Psoas muscle (tissue), 8 donors: ENCODE measurements around the gene GANC. TPM values are rescaled to one million over a fixed set of nuclear protein-coding genes. Genes with fewer than 3 reads are reported as not detected.

Source experiments
- ATAC-seq, 4 donors: fragments of 200-7000 bp; cut with Tn5 transposase; one replicate each; pipeline ENCODE4 v1.9.1; 2020; ENCODE audit warnings: moderate library complexity in 3 of 4, mild to moderate bottlenecking in 2 of 4
- DNase-seq, 2 donors: peaks; one replicate each; pipeline ENCODE4 v3.0.0-alpha.2; 2020
- H3K27ac ChIP-seq: fragments of 200-600 bp; one replicate; pipeline ENCODE4 v1.8.0; 2022
- H3K27me3 ChIP-seq, 3 donors: fragments of 200-600 bp in 1 of 3; one replicate each; pipeline versions ENCODE4 v1.6.1 to v1.8.0; 2013 to 2022; ENCODE audit warnings: low read length in 2 of 3, mild to moderate bottlenecking in 2 of 3, moderate library complexity in 1 of 3; ENCODE audit not compliant: insufficient read depth in 3 of 3
- H3K36me3 ChIP-seq, 2 donors: fragments of 200-600 bp in 1 of 2; one replicate each; pipeline versions ENCODE4 v1.6.1 to v1.8.0; 2013 to 2022; ENCODE audit warnings: low read depth in 1 of 2, mild to moderate bottlenecking in 1 of 2, moderate library complexity in 1 of 2; ENCODE audit not compliant: insufficient read depth in 1 of 2
- H3K4me1 ChIP-seq: fragments of 200-600 bp; one replicate; pipeline ENCODE4 v1.8.0; 2022
- H3K4me3 ChIP-seq: fragments of 200-600 bp; one replicate; pipeline ENCODE4 v1.8.0; 2022; ENCODE audit warnings: mild to moderate bottlenecking
- H3K9me3 ChIP-seq: fragments of 200-600 bp; one replicate; pipeline ENCODE4 v1.8.0; 2022
- WGBS, 3 donors: extraction: QIAGEN DNeasy Blood & Tissue Kit; methylation state at CpG; one replicate each; pipeline versions ENCODE4 v1.1.6 to v1.1.7; 2013; 5-methylcytosine and 5-hydroxymethylcytosine counted together
- intact Hi-C, 2 donors: fragments of 100-400 bp; cut with DNase I; formaldehyde crosslinking; loops; one replicate each; pipeline versions ENCODE4 v1.11.0 to v1.14.2; 2022
- polyA plus RNA-seq, 3 donors: library from polyadenylated mRNA; stranded (reverse); fragments of 200-250 nt; gene quantifications; one replicate each; pipeline ENCODE4 v1.2.3, GENCODE V29; 2013
- total RNA-seq, 4 donors: library from RNA; stranded (reverse); fragmentation: NEBNext Ultra II Directional in 2 of 4; extraction: Animal tissue kit (Norgen Biotek cat#: 25700) in 2 of 4; gene quantifications; one replicate each; pipeline versions ENCODE4 v1.2.1 to v1.2.4, GENCODE V29; 2021 to 2023
- TF ChIP-seq, protein P1 (sequence below): fragments of 200-600 bp; IDR thresholded peaks from one replicate; pipeline ENCODE4 v1.8.0; 2022; ENCODE audit warnings: antibody characterized with exemption
- donor health status: healthy with polysubstance abuse.
- donor health status: DM: no; HTN: no; CAD: no; lungs with moderate emphysema.
- donor health status: Bipolar disorder and iron deficiency.
- donor health status: healthy.
- donor health status: DM: yes; HTN: yes; CAD: no.
- donor health status: DM: no; HTN: no; CAD: no.
- donor health status: DM: no; HTN: no; CAD: no.
- donor health status: DM: yes; HTN: yes; CAD: no.

GANC gene
- total and polyA plus RNA-seq, 7 donors = 4.9 to 37.7 (median 20.3) TPM

DNA sequence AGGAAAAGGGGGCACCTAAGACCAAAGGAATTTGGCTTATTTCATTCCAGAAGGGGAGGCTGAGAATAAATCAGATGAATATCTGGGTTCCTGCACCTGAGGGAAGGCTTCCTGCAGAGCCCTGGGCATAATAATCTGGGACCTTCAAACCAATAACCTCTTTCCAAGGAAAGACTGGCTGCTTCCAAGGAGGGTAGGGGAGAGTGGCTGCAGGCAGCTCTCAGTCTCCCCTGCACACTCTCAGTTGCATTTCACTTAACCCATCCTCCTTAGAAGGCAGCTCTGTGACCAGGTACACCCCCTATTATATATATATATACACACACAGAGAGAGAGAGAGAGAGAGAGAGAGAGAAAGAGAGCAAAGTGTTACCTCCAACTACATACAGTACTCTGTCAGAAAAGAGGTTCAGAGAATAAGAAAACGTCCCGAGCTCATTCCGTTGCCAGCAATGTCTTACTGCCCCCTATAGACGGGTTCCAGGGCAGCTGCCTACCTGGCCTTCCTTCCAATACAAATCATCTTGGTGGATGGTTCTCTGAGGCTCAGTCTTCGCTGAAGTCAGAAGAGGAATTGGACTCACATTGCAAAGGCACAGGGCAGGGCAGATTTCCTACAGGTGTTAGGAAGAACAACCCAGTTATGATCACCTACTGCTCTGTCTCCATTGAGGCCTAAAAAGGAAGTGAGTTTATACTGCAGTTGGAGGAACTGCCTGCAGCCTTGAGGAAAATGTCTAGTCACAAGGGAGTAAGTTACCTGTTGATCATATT is 112.4 kb downstream of the GANC start:
- H3K27ac ChIP-seq = peak overlapping the region; percentile 96
- 20 to 24% (median 22%) methylated on average over 5 of the region's 5 CpGs for WGBS, 3 donors
- intact Hi-C loops = loop anchor here (1.0 to 5.0 kb wide), 4 partner anchors 58 to 113 kb away; partner anchors contain the start of genes GANC (in 2 of the 2) and TMEM87A (in 2 of the 2)

GRCh38 chr15:42385980-42386700 is 113.1 kb downstream of the GANC start:
- TF ChIP-seq, protein P1, sequence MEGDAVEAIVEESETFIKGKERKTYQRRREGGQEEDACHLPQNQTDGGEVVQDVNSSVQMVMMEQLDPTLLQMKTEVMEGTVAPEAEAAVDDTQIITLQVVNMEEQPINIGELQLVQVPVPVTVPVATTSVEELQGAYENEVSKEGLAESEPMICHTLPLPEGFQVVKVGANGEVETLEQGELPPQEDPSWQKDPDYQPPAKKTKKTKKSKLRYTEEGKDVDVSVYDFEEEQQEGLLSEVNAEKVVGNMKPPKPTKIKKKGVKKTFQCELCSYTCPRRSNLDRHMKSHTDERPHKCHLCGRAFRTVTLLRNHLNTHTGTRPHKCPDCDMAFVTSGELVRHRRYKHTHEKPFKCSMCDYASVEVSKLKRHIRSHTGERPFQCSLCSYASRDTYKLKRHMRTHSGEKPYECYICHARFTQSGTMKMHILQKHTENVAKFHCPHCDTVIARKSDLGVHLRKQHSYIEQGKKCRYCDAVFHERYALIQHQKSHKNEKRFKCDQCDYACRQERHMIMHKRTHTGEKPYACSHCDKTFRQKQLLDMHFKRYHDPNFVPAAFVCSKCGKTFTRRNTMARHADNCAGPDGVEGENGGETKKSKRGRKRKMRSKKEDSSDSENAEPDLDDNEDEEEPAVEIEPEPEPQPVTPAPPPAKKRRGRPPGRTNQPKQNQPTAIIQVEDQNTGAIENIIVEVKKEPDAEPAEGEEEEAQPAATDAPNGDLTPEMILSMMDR = no peak
- Histone ChIP-seq H3K27me3 (no peaks in the 10 kb centered on the region), H3K4me1 (peaks cover 40% of the 10 kb centered on the region), H3K27ac (peak overlapping the region; percentile 96), H3K36me3 (peaks cover 0 to 45% of the 10 kb centered on the region in 2 donors), H3K9me3 (no peaks in the 10 kb centered on the region), H3K4me3 (peak overlapping the region; percentile 17)
- 44 to 58% (median 49%) methylated on average over 12 of the region's 12 CpGs for WGBS, 3 donors
- DNase-seq (no peak), ATAC-seq (peak; percentile 79 to 91 (median 89))
- intact Hi-C loops = loop anchor here (1.0 to 5.0 kb wide), 6 partner anchors 25 to 114 kb away; partner anchors contain the start of genes GANC (in 2 of the 2) and TMEM87A (in 2 of the 2)

More for the DNA sequence above, 112.4 kb downstream of the GANC start:
- peak overlapping the region; percentile 17 for H3K4me3 ChIP-seq
- no peak for DNase-seq
- no peaks in the 10 kb centered on the region for H3K27me3 ChIP-seq
- H3K4me1 ChIP-seq = peaks cover 46% of the 10 kb centered on the region
- peaks cover 0 to 38% of the 10 kb centered on the region in 2 donors for H3K36me3 ChIP-seq
- ATAC-seq = peak; percentile 73 to 82 (median 78)
- H3K9me3 ChIP-seq = no peaks in the 10 kb centered on the region
- TF ChIP-seq, protein P1 = peak; percentile 66

DNA sequence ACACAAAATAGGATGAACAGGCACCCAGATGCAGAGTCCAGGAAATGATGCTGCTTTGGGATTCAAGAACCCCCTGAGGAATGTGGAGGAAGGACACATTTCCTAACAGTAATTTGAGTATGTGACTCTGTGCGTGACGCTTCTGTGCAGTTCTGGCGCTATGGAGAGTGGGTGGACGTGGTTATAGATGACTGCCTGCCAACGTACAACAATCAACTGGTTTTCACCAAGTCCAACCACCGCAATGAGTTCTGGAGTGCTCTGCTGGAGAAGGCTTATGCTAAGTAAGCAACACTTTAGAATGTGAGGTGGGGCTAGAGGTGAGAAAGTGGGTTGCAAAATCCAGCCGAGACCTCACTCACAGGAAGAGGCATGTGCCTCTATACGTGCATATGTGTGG is 114.6 kb downstream of the GANC start:
- Histone ChIP-seq H3K9me3 (no peaks in the 10 kb centered on the region), H3K4me1 (peaks cover 36% of the 10 kb centered on the region), H3K36me3 (peaks cover 0 to 60% of the 10 kb centered on the region in 2 donors), H3K27ac (peak overlapping the region; percentile 96), H3K4me3 (no peak overlapping the region), H3K27me3 (no peaks in the 10 kb centered on the region)
- 55 to 65% (median 58%) methylated on average over 8 of the region's 8 CpGs for WGBS, 3 donors
- ATAC-seq (peak in 2 of 4 donors; percentile 2 to 21), DNase-seq (no peak)
- intact Hi-C loops = loop anchor here (2.0 to 5.0 kb wide), 4 partner anchors 37 to 115 kb away; partner anchors contain the start of genes GANC (in 1 of the 2) and TMEM87A (in 1 of the 2)
- TF ChIP-seq, protein P1 = no peak

DNA sequence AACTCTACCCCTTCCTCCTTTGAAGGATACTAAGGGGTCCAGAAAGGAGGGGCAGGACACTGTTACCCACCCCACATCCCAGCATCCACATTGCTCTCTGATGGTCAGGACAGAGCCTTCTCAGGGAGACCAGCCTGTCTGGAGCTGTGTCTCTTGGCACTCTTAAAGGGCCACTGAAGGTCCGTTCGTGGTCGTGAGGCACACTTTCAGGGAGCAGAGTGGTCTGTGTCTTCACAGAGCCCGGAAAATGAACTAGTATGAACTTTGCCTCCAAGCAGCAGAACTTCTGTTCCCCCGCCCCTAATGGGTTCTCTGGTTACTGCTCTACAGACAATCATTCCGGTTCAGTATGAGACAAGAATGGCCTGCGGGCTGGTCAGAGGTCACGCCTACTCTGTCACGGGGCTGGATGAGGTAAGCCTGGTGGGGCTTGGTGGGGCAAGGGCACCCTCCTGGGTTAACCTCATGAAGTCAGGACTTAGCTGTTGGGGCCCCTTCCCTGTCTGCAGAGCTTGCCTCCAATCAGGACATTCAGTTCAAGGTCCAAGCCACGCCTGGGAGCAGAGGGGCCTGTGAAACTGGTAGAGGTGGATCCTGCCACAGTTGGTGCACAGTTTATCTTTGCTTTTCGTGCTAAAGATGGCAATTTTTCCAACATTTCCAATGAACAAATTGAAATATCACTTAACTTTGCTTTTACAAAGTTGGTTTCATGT is 119.5 kb downstream of the GANC start:
- TF ChIP-seq, protein P1 = no peak
- no peak overlapping the region for H3K4me3 ChIP-seq
- H3K36me3 ChIP-seq = peaks cover 3 to 92% of the 10 kb centered on the region in 2 donors
- ATAC-seq (no peak), DNase-seq (no peak)
- no peaks in the 10 kb centered on the region for H3K27me3 ChIP-seq
- intact Hi-C loops = no loop called here
- H3K27ac ChIP-seq = peak overlapping the region; percentile 56
- H3K4me1 ChIP-seq = peaks cover 2% of the 10 kb centered on the region
- no peaks in the 10 kb centered on the region for H3K9me3 ChIP-seq
- 77 to 85% (median 81%) methylated on average over 11 of the region's 11 CpGs for WGBS, 3 donors
